Activated CD8-positive, alpha-beta T cell treated with anti-CD3 and anti-CD28 coated beads for 36 hours (primary cell): Measurements from ENCODE around the gene PCNX2. TPM values are rescaled to one million over a fixed set of nuclear protein-coding genes. Genes with fewer than 3 reads are reported as not detected.
A peak's percentile ranks its signal among the peaks of the same experiment; 100 is the strongest.

ENCODE experiments used
- ATAC-seq: fragments of 200-7000 bp; cut with Tn5 transposase; one replicate; pipeline ENCODE4 v1.10.0; 2021; ENCODE audit warnings: mild to moderate bottlenecking, moderate library complexity
- CTCF ChIA-PET: fragments of 350-600 bp; sonication (Branson Sonifier 250); formaldehyde crosslinking; loops from one replicate; lab custom pipeline; 2021; ENCODE audit warnings: antibody characterized with exemption; lab: Charles Lee
- POLR2A ChIA-PET: fragments of 350-600 bp; sonication (Branson Sonifier 250); formaldehyde crosslinking; loops from one replicate; lab custom pipeline; 2021; ENCODE audit warnings: antibody characterized with exemption; lab: Charles Lee
- DNase-seq: peaks from one replicate; pipeline ENCODE4 v3.0.0-alpha.2; 2020
- H3K27ac Mint-ChIP-seq: one replicate; pipeline ENCODE4 v1.8.0; 2021; ENCODE audit warnings: mild to moderate bottlenecking, mixed read lengths
- H3K27me3 Mint-ChIP-seq: one replicate; pipeline ENCODE4 v1.8.0; 2021; ENCODE audit warnings: mixed read lengths
- H3K36me3 Mint-ChIP-seq: one replicate; pipeline ENCODE4 v1.8.0; 2021; ENCODE audit warnings: low read depth, mixed read lengths
- H3K4me1 Mint-ChIP-seq: one replicate; pipeline ENCODE4 v1.8.0; 2021; ENCODE audit warnings: low read depth, mixed read lengths
- H3K4me3 Mint-ChIP-seq: one replicate; pipeline ENCODE4 v1.8.0; 2021; ENCODE audit warnings: mild to moderate bottlenecking, moderate library complexity, mixed read lengths
- H3K9me3 Mint-ChIP-seq: one replicate; pipeline ENCODE4 v1.8.0; 2021; ENCODE audit warnings: mixed read lengths
- intact Hi-C: fragments of 100-400 bp; cut with micrococcal nuclease; formaldehyde crosslinking; loops from one replicate; pipeline ENCODE4 v1.10.0; 2022
- total RNA-seq, 2 experiments: library from RNA; stranded (reverse); gene quantifications; one replicate each; pipeline ENCODE4 v1.2.3, GENCODE V29; 2021
- TF ChIP-seq, protein P1 (sequence below): fragments of 200-600 bp; IDR thresholded peaks from one replicate; pipeline ENCODE4 v1.8.0; 2022; ENCODE audit warnings: antibody characterized with exemption, mild to moderate bottlenecking

PCNX2 gene
- total RNA-seq, 2 experiments from 2014 or later, result 14.4 to 14.9 TPM

DNA sequence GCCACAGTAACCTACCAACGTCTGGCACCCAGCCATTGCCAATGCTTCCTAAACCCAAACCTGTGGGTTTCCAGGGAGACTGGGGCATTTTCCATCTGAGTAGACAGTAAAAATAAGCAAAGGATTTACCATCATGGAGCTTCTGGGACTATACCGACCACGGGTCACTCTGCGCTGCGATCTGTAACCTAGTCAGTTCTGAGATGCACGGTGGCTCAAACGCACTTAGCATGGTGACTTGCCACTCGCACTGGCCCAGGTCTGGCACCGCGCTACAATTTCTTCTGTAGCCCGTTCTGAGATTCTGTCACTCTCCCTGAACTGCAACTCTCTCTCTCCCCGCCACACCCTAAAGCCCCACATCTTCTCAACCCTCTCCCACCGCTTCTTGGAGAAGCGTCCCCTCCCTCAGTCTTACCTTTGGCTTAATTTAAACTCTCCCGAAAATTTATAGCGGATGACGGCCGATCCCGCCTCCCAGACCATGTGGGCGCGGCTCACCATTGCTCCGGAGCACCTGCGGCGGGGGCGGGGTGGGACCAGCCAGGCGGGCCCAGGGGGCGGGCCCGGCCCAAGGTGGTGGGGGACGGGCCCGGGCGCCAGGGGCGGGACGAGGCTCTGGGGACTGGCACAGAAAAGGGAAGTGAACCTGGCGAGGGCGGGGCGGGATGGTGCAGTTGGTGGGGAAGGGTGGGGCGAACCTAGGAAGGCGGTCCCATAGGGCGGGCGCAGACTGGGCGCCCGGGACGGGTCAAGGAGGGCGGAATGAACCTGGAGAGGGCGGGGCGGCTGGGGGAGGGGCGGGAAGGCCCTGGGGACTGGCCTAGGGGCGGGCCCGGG is 31.5 kb upstream of the PCNX2 start:
- no peaks in the 10 kb centered on the region for H3K36me3 Mint-ChIP-seq
- H3K27ac Mint-ChIP-seq, result no peak overlapping the region
- TF ChIP-seq, protein P1, sequence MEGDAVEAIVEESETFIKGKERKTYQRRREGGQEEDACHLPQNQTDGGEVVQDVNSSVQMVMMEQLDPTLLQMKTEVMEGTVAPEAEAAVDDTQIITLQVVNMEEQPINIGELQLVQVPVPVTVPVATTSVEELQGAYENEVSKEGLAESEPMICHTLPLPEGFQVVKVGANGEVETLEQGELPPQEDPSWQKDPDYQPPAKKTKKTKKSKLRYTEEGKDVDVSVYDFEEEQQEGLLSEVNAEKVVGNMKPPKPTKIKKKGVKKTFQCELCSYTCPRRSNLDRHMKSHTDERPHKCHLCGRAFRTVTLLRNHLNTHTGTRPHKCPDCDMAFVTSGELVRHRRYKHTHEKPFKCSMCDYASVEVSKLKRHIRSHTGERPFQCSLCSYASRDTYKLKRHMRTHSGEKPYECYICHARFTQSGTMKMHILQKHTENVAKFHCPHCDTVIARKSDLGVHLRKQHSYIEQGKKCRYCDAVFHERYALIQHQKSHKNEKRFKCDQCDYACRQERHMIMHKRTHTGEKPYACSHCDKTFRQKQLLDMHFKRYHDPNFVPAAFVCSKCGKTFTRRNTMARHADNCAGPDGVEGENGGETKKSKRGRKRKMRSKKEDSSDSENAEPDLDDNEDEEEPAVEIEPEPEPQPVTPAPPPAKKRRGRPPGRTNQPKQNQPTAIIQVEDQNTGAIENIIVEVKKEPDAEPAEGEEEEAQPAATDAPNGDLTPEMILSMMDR, result no peak
- intact Hi-C loops, result no loop called here
- H3K9me3 Mint-ChIP-seq, result no peaks in the 10 kb centered on the region
- H3K4me1 Mint-ChIP-seq, result peaks cover 7% of the 10 kb centered on the region
- DNase-seq (peak; percentile 93), ATAC-seq (peak; percentile 97)
- CTCF ChIA-PET, result interaction anchor here (3.9 kb wide), 1 partner anchor 22 kb away, joined by 18 read pairs; no protein-coding TSS in a partner anchor
- peak overlapping the region; percentile 69 for H3K4me3 Mint-ChIP-seq
- H3K27me3 Mint-ChIP-seq, result peaks cover 24% of the 10 kb centered on the region
- POLR2A ChIA-PET, result no interaction called here

DNA sequence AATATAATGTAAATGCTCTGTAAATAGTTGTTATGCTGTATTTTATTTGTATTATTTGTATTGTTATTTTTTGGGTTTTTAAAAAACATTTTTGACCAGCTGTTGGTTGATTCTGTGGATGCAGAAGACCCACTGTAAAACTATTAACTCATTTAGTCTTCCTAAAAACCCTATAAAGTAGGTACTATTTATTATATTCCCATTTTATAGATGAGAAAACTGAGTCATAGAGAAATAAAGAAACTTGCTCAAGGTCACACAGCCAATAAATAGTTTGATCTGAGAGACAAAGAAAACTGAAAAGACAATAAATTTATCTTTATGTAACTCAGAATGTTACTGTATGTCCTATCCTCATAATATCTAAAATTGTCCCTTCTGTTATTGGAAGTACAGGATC is 30.8 kb upstream of the PCNX2 start:
- no peak for DNase-seq
- no peak for ATAC-seq
- TF ChIP-seq, protein P1, result no peak

DNA sequence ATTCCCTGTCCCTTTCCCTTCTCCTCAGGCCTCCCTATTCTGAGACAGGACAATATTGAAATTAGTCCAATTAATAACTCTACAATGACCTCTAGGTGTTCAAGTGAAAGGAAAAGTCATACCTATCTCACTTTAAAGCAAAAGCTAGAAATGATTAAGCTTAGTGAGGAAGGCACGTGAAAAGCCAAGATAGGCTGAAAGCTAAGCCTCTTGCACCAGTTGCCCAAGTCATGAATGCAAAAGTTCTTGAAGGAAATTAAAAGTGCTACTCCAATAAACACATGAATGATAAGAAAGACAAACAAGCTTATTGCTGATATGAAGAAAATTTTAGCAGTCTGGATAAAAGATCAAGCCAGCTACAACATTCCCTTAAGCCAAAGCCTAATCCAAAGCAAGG is 28.2 kb upstream of the PCNX2 start:
- TF ChIP-seq, protein P1, result no peak
- no peak for ATAC-seq
- POLR2A ChIA-PET, result no interaction called here
- H3K4me3 Mint-ChIP-seq, result no peak overlapping the region
- CTCF ChIA-PET, result interaction anchor here (3.9 kb wide), 1 partner anchor 18 kb away, joined by 18 read pairs; no protein-coding TSS in a partner anchor
- peaks cover 5% of the 10 kb centered on the region for H3K4me1 Mint-ChIP-seq
- H3K27ac Mint-ChIP-seq, result no peak overlapping the region
- no peak for DNase-seq
- H3K27me3 Mint-ChIP-seq, result peaks cover 18% of the 10 kb centered on the region
- intact Hi-C loops, result no loop called here
- H3K9me3 Mint-ChIP-seq, result no peaks in the 10 kb centered on the region
- no peaks in the 10 kb centered on the region for H3K36me3 Mint-ChIP-seq

More for the DNA sequence above, 30.8 kb upstream of the PCNX2 start:
- H3K27me3 Mint-ChIP-seq, result peaks cover 22% of the 10 kb centered on the region
- CTCF ChIA-PET, result interaction anchor here (3.9 kb wide), 1 partner anchor 21 kb away, joined by 18 read pairs; no protein-coding TSS in a partner anchor
- H3K9me3 Mint-ChIP-seq, result no peaks in the 10 kb centered on the region
- H3K4me1 Mint-ChIP-seq, result peaks cover 7% of the 10 kb centered on the region
- POLR2A ChIA-PET, result no interaction called here
- no peaks in the 10 kb centered on the region for H3K36me3 Mint-ChIP-seq
- intact Hi-C loops, result no loop called here
- no peak overlapping the region for H3K4me3 Mint-ChIP-seq
- no peak overlapping the region for H3K27ac Mint-ChIP-seq

DNA sequence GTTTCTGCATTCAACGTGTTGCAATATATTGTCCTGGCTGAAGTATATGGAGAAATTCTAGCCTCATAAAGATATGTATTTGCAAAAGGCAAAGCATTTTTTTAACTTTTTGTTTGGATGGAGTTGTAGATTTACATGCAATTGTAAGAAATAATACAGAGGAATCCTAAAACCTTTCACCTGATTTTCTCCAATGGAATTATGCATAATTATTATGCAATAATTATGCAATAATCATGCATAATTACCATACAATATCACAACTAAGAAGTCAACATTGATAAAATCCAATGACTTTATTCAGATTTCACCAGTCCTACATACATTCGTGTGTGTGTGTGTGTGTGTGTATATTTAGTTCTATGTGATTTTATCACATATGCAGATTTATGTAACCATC is 24.5 kb upstream of the PCNX2 start:
- ChIA-PET POLR2A (interaction anchor here (0.9 kb wide), 1 partner anchor 58 kb away, joined by 3 read pairs; no protein-coding TSS in a partner anchor), CTCF (interaction anchor here (1.0 kb wide), 1 partner anchor 15 kb away, joined by 4 read pairs; no protein-coding TSS in a partner anchor)
- Mint-ChIP-seq H3K36me3 (no peaks in the 10 kb centered on the region), H3K27ac (no peak overlapping the region), H3K27me3 (peaks cover 12% of the 10 kb centered on the region), H3K4me1 (no peaks in the 10 kb centered on the region), H3K4me3 (no peak overlapping the region), H3K9me3 (no peaks in the 10 kb centered on the region)
- no peak for ATAC-seq
- intact Hi-C loops, result no loop called here
- TF ChIP-seq, protein P1, result no peak
- no peak for DNase-seq

DNA sequence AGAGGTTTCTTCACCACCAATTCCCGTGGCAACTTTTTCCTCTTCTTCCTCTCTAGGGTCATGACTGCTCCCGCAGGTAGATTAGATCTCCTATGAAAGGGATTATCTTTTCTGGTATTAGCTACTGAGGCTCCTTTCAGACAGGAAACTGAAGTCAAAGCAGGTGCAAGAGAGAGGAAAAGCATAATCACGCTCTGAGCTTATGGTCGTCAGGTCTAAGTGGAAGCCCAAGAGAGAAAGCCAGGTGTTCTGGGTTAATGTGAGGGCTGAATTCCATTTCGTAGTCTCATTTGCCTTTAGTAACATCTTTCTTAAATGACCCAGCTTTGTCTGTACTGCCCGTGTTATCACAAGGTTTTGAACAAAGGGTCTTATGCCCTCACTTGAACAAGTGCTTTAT is 23.7 kb upstream of the PCNX2 start:
- H3K36me3 Mint-ChIP-seq, result no peaks in the 10 kb centered on the region
- intact Hi-C loops, result no loop called here
- peaks cover 14% of the 10 kb centered on the region for H3K27me3 Mint-ChIP-seq
- ATAC-seq (no peak), DNase-seq (no peak)
- TF ChIP-seq, protein P1, result no peak
- H3K9me3 Mint-ChIP-seq, result no peaks in the 10 kb centered on the region
- ChIA-PET CTCF (no interaction called here), POLR2A (interaction anchor here (0.9 kb wide), 1 partner anchor 59 kb away, joined by 3 read pairs; no protein-coding TSS in a partner anchor)
- H3K27ac Mint-ChIP-seq, result no peak overlapping the region
- H3K4me3 Mint-ChIP-seq, result no peak overlapping the region
- no peaks in the 10 kb centered on the region for H3K4me1 Mint-ChIP-seq
